ENCODE data around the gene PRRC2B. TPM values are rescaled to one million over a fixed set of nuclear protein-coding genes. Genes with fewer than 3 reads are reported as not detected.
"Not testable (repeated sequence)": the region's sequence is repeated elsewhere in the genome, so short reads cannot be mapped to it uniquely, and the experiment has no call there.

PRRC2B gene
- total RNA-seq, 2 donors from 2014 or later, result 122 to 246 TPM

DNA sequence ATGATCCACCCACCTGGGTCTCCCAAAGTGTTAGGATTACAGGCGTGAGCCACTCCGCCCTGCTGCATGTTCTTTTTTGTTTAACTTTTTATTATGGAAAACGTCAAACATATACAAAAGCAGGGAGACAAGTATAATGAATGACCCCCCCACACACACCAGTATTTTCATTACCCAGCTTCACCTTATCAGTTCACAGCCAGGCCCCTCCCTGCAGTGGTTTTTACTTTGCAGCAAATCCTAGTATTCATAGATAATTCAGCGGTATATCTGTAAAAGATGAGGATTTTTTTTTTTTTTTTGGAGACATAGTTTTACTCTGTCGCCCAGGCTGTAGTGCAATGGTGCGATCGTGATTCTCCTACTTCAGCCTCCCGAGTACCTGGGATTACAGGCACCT, 111.1 kb downstream of the PRRC2B start:
- H3K4me1 Mint-ChIP-seq (ENCODE audit: low read depth in 2 of 2), result peaks cover 33 to 34% of the 10 kb centered on the region in 2 donors
- H3K4me3 Mint-ChIP-seq, result no peak overlapping the region

DNA sequence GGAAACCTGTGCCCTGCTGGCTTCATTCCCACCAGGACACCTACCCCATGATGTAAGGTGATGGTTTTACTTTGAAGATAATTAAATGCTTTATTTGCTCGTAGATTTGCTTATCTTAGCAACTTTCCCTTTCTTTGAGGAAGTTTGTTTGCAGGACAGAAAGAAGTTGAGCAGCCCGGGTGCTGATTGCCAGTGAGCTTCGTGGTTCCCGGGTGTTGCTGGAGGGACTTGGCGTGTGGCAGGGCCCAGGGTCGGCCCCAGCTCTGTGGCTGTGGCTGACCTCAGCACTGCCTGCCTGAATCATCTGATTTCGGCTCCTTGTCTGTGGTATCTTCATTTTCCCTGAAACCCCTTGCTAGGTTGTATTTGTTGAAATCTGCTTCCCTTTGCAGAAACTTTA, 117.5 kb downstream of the PRRC2B start:
- no peaks in the 10 kb centered on the region for H3K4me1 Mint-ChIP-seq (ENCODE audit: low read depth in 2 of 2)
- H3K27ac Mint-ChIP-seq, result no peak overlapping the region
- ATAC-seq (no peak), DNase-seq (ENCODE audit: low spot score) (no peak)
- H3K4me3 Mint-ChIP-seq, result no peak overlapping the region
- no peaks in the 10 kb centered on the region for H3K9me3 Mint-ChIP-seq
- no peaks in the 10 kb centered on the region for H3K27me3 Mint-ChIP-seq
- H3K36me3 Mint-ChIP-seq, result no peaks in the 10 kb centered on the region

More for the DNA sequence above, 111.1 kb downstream of the PRRC2B start:
- Mint-ChIP-seq H3K27ac (no peak overlapping the region), H3K36me3 (no peaks in the 10 kb centered on the region), H3K27me3 (peaks cover 0 to 5% of the 10 kb centered on the region in 2 donors), H3K9me3 (no peaks in the 10 kb centered on the region)
- no peak for ATAC-seq
- DNase-seq (ENCODE audit: low spot score), result no peak

DNA sequence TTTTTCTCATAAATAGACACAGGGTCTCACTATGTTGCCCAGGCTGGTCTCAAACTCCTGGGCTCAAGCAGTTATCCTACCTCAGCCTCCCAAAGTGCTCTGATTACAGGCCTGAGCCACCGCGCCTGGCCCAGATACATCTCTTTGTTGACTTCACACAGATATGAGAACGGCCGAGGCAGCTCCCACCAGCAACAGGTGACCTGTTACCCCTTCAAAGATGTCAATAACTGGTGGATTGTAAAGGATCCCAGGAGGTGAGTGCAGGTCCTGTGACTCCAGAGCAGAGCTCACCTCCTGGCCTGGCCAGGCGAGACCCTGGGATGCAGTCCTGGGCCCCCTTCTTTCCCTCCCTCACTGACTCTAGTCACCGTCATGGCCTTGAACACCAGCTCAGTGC, 118.0 kb downstream of the PRRC2B start:
- Mint-ChIP-seq H3K36me3 (no peaks in the 10 kb centered on the region), H3K4me1 (ENCODE audit: low read depth in 2 of 2) (no peaks in the 10 kb centered on the region), H3K4me3 (no peak overlapping the region), H3K27me3 (no peaks in the 10 kb centered on the region), H3K27ac (no peak overlapping the region), H3K9me3 (no peaks in the 10 kb centered on the region)
- no peak for DNase-seq (ENCODE audit: low spot score)
- ATAC-seq, result no peak

DNA sequence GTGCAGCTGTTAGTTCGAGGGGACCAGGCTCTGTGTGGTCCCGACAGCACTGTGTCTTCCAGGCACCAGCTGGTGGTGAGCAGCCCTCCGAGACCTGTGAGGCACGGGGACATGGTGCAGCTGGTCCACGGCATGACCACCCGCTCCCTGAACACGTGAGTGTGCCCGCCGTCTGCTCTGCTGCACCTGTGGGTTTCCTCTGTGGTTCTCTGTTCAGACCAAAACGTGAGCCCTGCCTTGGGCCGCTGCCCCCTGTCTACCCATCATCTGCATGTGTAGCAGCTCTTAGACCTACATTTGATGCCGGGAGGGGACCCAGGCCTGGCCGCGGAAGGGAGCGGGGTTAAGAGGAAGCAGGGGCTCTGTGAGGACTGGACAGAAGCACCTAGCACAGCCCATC, 119.3 kb downstream of the PRRC2B start:
- no peaks in the 10 kb centered on the region for H3K36me3 Mint-ChIP-seq
- H3K4me3 Mint-ChIP-seq, result no peak overlapping the region
- no peak for DNase-seq (ENCODE audit: low spot score)
- no peaks in the 10 kb centered on the region for H3K27me3 Mint-ChIP-seq
- no peak for ATAC-seq
- H3K9me3 Mint-ChIP-seq, result no peaks in the 10 kb centered on the region
- H3K27ac Mint-ChIP-seq, result no peak overlapping the region
- no peaks in the 10 kb centered on the region for H3K4me1 Mint-ChIP-seq (ENCODE audit: low read depth in 2 of 2)

DNA sequence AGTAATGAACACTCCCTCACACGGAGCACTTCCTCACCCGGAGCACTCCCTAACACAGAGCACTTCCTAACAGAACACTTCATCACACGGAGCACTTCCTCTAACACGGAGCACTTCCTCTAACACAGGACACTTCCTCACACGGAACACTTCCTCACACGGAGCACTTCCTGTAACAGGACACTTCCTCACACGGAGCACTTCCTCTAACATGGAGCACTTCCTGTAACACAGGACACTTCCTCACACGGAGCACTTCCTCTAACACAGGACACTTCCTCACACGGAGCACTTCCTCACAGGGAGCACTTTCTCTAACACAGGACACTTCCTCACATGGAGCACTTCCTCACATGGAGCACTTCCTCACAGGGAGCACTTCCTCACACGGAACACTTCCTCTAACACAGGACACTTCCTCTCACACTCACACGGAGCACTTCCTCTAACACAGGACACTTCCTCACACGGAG, 121.7 kb downstream of the PRRC2B start:
- ATAC-seq; DNase-seq (ENCODE audit: low spot score); H3K4me3 Mint-ChIP-seq; H3K27me3 Mint-ChIP-seq; H3K27ac Mint-ChIP-seq; H3K36me3 Mint-ChIP-seq; H3K4me1 Mint-ChIP-seq (ENCODE audit: low read depth in 2 of 2); H3K9me3 Mint-ChIP-seq: not testable (repeated sequence)

DNA sequence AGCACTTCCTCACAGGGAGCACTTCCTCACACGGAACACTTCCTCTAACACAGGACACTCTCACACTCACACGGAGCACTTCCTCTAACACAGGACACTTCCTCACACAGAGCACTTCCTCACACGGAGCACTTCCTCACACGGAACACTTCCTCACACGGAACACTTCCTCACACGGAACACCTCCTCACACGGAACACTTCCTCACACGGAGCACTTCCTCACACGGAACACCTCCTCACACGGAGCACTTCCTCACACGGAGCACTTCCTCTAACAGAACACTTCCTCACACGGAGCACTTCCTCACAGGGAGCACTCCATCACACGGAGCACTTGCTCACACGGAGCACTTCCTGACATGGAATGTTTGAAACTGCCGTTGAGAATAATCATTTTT, 122.2 kb downstream of the PRRC2B start:
- Mint-ChIP-seq H3K4me1 (ENCODE audit: low read depth in 2 of 2) (no peaks in the 10 kb centered on the region), H3K36me3 (no peaks in the 10 kb centered on the region), H3K9me3 (no peaks in the 10 kb centered on the region), H3K4me3 (no peak overlapping the region), H3K27ac (no peak overlapping the region), H3K27me3 (no peaks in the 10 kb centered on the region)
- DNase-seq (ENCODE audit: low spot score) (no peak), ATAC-seq (no peak)

DNA sequence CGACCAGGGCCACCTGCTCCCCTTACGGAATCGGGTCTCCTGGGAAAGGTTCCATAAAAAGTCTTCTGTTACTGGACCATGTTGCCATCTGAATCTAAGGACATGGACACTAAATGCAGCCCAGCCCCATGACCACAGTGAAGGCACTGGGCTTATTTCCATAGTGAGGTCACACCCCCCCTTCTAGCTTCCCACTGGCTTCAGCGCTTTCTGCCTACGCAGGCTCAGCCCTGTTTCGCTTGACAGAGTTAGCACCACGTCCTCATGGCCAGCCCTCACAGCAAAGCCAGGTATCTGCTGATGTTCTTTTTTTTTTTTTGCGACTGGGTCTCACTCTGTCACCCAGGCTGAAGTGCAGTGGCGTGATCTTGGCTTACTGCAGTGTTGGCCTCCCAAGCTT, 123.0 kb downstream of the PRRC2B start:
- ATAC-seq (no peak), DNase-seq (ENCODE audit: low spot score) (no peak)
- no peak overlapping the region for H3K27ac Mint-ChIP-seq
- H3K4me1 Mint-ChIP-seq (ENCODE audit: low read depth in 2 of 2), result no peaks in the 10 kb centered on the region
- H3K4me3 Mint-ChIP-seq, result no peak overlapping the region
- H3K27me3 Mint-ChIP-seq, result no peaks in the 10 kb centered on the region
- H3K9me3 Mint-ChIP-seq, result no peaks in the 10 kb centered on the region
- no peaks in the 10 kb centered on the region for H3K36me3 Mint-ChIP-seq

DNA sequence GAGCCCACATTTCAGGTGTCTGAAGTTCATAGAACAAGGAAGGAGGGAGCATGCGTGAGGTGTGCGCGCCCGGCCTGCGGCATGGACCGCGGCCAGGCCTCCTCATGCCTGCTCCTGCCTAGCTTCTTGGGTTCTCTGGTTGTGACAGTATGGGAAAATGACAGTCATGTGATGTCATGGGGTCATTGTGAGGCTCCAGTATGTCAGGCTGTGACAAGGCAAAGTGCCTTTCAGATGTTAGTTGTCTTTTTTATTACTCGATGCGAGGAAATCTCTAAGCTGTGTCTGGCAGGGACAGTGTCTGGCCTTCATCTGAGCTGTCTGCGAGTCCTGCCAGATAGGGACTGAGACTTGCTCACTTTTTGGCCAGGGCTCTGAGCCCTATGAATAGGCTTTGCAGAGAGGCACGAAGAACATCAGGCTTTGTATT, 123.9 kb downstream of the PRRC2B start:
- Mint-ChIP-seq H3K4me1 (ENCODE audit: low read depth in 2 of 2) (no peaks in the 10 kb centered on the region), H3K4me3 (no peak overlapping the region), H3K27me3 (no peaks in the 10 kb centered on the region), H3K9me3 (no peaks in the 10 kb centered on the region), H3K27ac (no peak overlapping the region), H3K36me3 (no peaks in the 10 kb centered on the region)
- ATAC-seq, result no peak
- no peak for DNase-seq (ENCODE audit: low spot score)

DNA sequence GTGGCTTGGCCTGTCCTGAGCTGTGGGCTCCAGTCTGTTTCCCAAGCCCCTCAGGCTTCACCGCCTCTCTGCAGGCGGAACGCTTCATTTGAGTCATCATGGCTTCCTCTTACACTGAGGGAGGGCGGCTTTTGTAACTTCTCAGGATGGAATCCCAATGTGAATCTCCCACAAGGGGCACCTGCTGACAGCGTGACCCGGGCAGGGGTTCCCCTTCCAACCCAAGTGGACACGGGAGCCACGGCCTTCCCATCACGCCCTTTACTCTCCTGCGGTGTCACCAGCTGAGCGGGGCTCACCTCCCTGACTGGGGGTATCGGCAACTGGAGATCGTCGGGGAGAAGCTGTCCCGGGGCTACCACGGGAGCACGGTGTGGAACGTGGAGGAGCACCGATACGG, 124.7 kb downstream of the PRRC2B start:
- Mint-ChIP-seq H3K4me1 (ENCODE audit: low read depth in 2 of 2) (no peaks in the 10 kb centered on the region), H3K36me3 (no peaks in the 10 kb centered on the region), H3K27ac (no peak overlapping the region), H3K9me3 (no peaks in the 10 kb centered on the region), H3K27me3 (no peaks in the 10 kb centered on the region), H3K4me3 (no peak overlapping the region)
- DNase-seq (ENCODE audit: low spot score), result no peak
- ATAC-seq, result no peak

DNA sequence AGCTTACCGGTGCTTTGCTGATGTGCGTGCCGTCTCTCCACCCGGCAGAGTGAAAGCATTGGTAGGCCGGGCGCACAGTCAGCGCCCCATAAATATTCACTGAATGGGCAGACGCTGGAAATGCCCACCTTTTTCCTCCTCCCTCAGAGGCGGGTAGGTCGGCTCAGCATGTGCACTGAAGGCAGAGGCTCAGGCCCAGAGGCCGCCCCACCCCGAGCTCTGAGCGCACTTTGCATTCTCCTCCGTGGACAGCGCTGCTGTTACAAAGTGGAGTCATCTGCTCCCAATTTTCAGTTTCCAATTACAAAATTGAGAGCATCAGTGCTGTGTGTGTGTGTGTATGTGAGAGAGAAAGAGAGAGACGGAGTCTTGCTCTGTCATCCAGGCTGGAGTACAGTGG, 126.6 kb downstream of the PRRC2B start:
- Mint-ChIP-seq H3K36me3 (no peaks in the 10 kb centered on the region), H3K9me3 (no peaks in the 10 kb centered on the region), H3K4me1 (ENCODE audit: low read depth in 2 of 2) (no peaks in the 10 kb centered on the region), H3K4me3 (no peak overlapping the region), H3K27ac (no peak overlapping the region), H3K27me3 (no peaks in the 10 kb centered on the region)
- DNase-seq (ENCODE audit: low spot score), result no peak
- ATAC-seq, result no peak

DNA sequence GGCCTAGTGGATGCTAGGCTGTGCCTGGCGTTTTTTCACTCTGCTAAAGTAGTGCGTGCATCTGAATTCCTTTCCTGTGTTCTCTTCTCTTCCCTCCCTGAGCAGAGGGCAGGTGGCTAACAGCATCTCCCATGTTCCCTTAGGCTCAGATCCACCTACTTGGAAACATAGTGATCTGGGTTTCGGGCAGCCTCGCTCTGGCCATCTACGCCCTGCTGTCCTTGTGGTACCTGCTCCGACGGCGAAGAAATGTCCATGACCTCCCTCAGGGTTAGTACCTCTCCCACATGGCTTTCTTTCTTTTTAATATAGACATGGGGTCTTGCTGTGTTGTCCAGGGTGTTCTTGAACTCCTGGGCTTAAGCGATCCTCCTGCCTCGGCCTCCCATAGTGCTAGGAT, 127.3 kb downstream of the PRRC2B start:
- Mint-ChIP-seq H3K36me3 (no peaks in the 10 kb centered on the region), H3K4me3 (no peak overlapping the region), H3K27ac (no peak overlapping the region), H3K27me3 (no peaks in the 10 kb centered on the region), H3K4me1 (ENCODE audit: low read depth in 2 of 2) (no peaks in the 10 kb centered on the region), H3K9me3 (no peaks in the 10 kb centered on the region)
- DNase-seq (ENCODE audit: low spot score), result no peak
- ATAC-seq, result no peak

DNA sequence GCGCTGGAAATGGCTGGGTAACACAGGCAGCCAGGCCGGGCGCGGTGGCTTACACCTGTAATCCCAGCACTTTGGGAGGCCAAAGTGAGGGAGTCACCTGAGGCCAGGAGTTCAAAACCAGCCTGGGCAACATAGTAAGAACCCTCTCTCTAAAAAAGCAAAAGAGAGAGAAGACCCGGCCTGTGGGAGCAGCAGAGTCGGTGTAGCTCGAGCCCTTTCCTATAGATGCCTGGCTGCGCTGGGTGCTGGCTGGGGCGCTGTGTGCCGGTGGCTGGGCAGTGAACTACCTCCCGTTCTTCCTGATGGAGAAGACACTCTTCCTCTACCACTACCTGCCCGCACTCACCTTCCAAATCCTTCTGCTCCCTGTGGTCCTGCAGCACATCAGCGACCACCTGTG, 127.9 kb downstream of the PRRC2B start:
- Mint-ChIP-seq H3K4me3 (no peak overlapping the region), H3K9me3 (no peaks in the 10 kb centered on the region), H3K4me1 (ENCODE audit: low read depth in 2 of 2) (no peaks in the 10 kb centered on the region), H3K27ac (no peak overlapping the region), H3K36me3 (no peaks in the 10 kb centered on the region), H3K27me3 (no peaks in the 10 kb centered on the region)
- no peak for DNase-seq (ENCODE audit: low spot score)
- no peak for ATAC-seq

DNA sequence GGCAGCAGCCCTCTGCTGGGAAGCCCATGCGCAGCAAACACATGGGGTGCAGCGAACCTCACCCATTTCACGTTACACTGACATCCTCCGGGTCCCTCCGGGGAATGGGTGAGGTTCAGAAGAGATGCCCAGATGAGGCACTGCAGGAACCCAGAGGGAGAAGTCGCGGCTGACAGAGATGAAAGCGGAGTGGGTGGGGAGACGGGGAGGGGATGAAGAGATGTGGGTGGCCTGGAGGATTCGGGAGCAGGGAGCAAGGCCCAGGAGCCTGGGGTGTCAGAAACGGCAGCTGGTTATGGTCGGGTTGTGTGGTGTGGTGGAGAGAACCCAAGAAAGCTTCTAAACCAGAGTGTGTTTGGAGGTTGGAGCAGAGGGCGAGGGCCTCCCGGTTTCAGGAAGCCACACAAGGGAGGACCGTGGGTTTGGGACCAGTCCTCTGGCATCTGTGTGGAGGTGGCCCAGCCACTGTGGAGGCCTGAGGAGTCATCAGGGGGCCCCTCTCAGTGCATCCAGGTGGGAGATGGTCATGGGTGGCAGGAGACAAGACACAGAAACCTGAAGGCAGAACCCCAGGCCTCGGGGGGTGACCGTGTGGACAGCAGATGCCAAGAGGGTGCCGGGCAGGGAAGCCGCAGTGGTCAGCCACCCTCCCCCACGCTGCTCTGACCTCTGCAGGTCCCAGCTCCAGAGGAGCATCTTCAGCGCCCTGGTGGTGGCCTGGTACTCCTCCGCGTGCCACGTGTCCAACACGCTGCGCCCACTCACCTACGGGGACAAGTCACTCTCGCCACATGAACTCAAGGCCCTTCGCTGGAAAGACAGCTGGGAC, 128.6 kb downstream of the PRRC2B start:
- Mint-ChIP-seq H3K4me3 (no peak overlapping the region), H3K9me3 (no peaks in the 10 kb centered on the region), H3K27me3 (no peaks in the 10 kb centered on the region), H3K27ac (no peak overlapping the region), H3K4me1 (ENCODE audit: low read depth in 2 of 2) (no peaks in the 10 kb centered on the region), H3K36me3 (no peaks in the 10 kb centered on the region)
- no peak for ATAC-seq
- DNase-seq (ENCODE audit: low spot score), result no peak

DNA sequence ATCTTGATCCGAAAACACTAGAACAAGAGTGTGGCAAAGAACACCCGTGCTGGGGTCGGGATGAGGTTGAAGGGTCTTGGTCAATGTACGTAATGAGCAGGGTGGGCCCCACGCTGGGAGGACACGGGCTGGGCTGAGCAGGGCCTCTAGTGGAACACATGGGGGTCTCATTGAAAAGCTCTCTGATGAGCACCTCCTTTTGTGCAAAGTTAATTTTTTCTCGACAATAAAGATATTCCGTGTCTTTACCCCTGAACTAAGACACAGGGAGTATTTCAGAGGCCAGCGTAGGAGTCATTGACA, 129.2 kb downstream of the PRRC2B start:
- no peaks in the 10 kb centered on the region for H3K36me3 Mint-ChIP-seq
- H3K27ac Mint-ChIP-seq, result no peak overlapping the region
- no peaks in the 10 kb centered on the region for H3K9me3 Mint-ChIP-seq

More for the DNA sequence above, 129.2 kb downstream of the PRRC2B start:
- no peak for ATAC-seq
- Mint-ChIP-seq H3K4me1 (ENCODE audit: low read depth in 2 of 2) (no peaks in the 10 kb centered on the region), H3K27me3 (no peaks in the 10 kb centered on the region), H3K4me3 (no peak overlapping the region)
- DNase-seq (ENCODE audit: low spot score), result no peak
